Activated CD8-positive, alpha-beta T cell treated with anti-CD3 and anti-CD28 coated beads for 36 hours (primary cell): ENCODE results near the gene CMIP. TPM values are rescaled to one million over a fixed set of nuclear protein-coding genes. Genes with fewer than 3 reads are reported as not detected.

Experiments
- ATAC-seq: fragments of 200-7000 bp; cut with Tn5 transposase; one replicate; pipeline ENCODE4 v1.10.0; 2021; ENCODE audit warnings: mild to moderate bottlenecking, moderate library complexity
- CTCF ChIA-PET: fragments of 350-600 bp; sonication (Branson Sonifier 250); formaldehyde crosslinking; loops from one replicate; lab custom pipeline; 2021; ENCODE audit warnings: antibody characterized with exemption; lab: Charles Lee
- POLR2A ChIA-PET: fragments of 350-600 bp; sonication (Branson Sonifier 250); formaldehyde crosslinking; loops from one replicate; lab custom pipeline; 2021; ENCODE audit warnings: antibody characterized with exemption; lab: Charles Lee
- DNase-seq: peaks from one replicate; pipeline ENCODE4 v3.0.0-alpha.2; 2020
- H3K27ac Mint-ChIP-seq: one replicate; pipeline ENCODE4 v1.8.0; 2021; ENCODE audit warnings: mild to moderate bottlenecking, mixed read lengths
- H3K27me3 Mint-ChIP-seq: one replicate; pipeline ENCODE4 v1.8.0; 2021; ENCODE audit warnings: mixed read lengths
- H3K36me3 Mint-ChIP-seq: one replicate; pipeline ENCODE4 v1.8.0; 2021; ENCODE audit warnings: low read depth, mixed read lengths
- H3K4me1 Mint-ChIP-seq: one replicate; pipeline ENCODE4 v1.8.0; 2021; ENCODE audit warnings: low read depth, mixed read lengths
- H3K4me3 Mint-ChIP-seq: one replicate; pipeline ENCODE4 v1.8.0; 2021; ENCODE audit warnings: mild to moderate bottlenecking, moderate library complexity, mixed read lengths
- H3K9me3 Mint-ChIP-seq: one replicate; pipeline ENCODE4 v1.8.0; 2021; ENCODE audit warnings: mixed read lengths
- CTCF ChIP-seq: fragments of 200-600 bp; IDR thresholded peaks from one replicate; pipeline ENCODE4 v1.8.0; 2022; ENCODE audit warnings: antibody characterized with exemption, mild to moderate bottlenecking
- intact Hi-C: fragments of 100-400 bp; cut with micrococcal nuclease; formaldehyde crosslinking; loops from one replicate; pipeline ENCODE4 v1.10.0; 2022
- total RNA-seq, 2 experiments: library from RNA; stranded (reverse); gene quantifications; one replicate each; pipeline ENCODE4 v1.2.3, GENCODE V29; 2021

Gene CMIP
- total RNA-seq, 2 experiments from 2014 or later, result 37.6 to 38.5 TPM

GRCh38 chr16:81530814-81531213, 86.2 kb downstream of the CMIP start:
- intact Hi-C loops, result no loop called here
- Mint-ChIP-seq H3K9me3 (no peaks in the 10 kb centered on the region), H3K27me3 (no peaks in the 10 kb centered on the region), H3K4me3 (no peak overlapping the region), H3K36me3 (peaks cover 5% of the 10 kb centered on the region), H3K27ac (no peak overlapping the region), H3K4me1 (peaks cover 35% of the 10 kb centered on the region)
- no peak for DNase-seq
- no peak for TF ChIP-seq CTCF
- ATAC-seq, result no peak
- ChIA-PET POLR2A (no interaction called here), CTCF (interaction anchor here (1.2 kb wide), 1 partner anchor 359 kb away, joined by 3 read pairs; no protein-coding TSS in a partner anchor)

GRCh38 chr16:81531419-81531821, 86.8 kb downstream of the CMIP start:
- ChIA-PET CTCF (interaction anchor here (1.2 to 1.5 kb wide), 2 partner anchors 127 to 358 kb away, joined by 3 to 5 read pairs; no protein-coding TSS in a partner anchor), POLR2A (no interaction called here)
- H3K27ac Mint-ChIP-seq, result no peak overlapping the region
- peaks cover 5% of the 10 kb centered on the region for H3K36me3 Mint-ChIP-seq
- H3K4me3 Mint-ChIP-seq, result no peak overlapping the region
- H3K27me3 Mint-ChIP-seq, result no peaks in the 10 kb centered on the region
- H3K4me1 Mint-ChIP-seq, result peaks cover 30% of the 10 kb centered on the region
- ATAC-seq (no peak), DNase-seq (no peak)
- intact Hi-C loops, result no loop called here
- no peaks in the 10 kb centered on the region for H3K9me3 Mint-ChIP-seq
- no peak for TF ChIP-seq CTCF

GRCh38 chr16:81532491-81533174, 88.0 kb downstream of the CMIP start:
- intact Hi-C loops, result no loop called here
- H3K9me3 Mint-ChIP-seq, result no peaks in the 10 kb centered on the region
- DNase-seq (no peak), ATAC-seq (no peak)
- no peak for TF ChIP-seq CTCF
- no peak overlapping the region for H3K4me3 Mint-ChIP-seq
- peaks cover 20% of the 10 kb centered on the region for H3K4me1 Mint-ChIP-seq
- POLR2A ChIA-PET, result no interaction called here
- no peaks in the 10 kb centered on the region for H3K36me3 Mint-ChIP-seq
- H3K27me3 Mint-ChIP-seq, result no peaks in the 10 kb centered on the region
- CTCF ChIA-PET, result interaction anchor here (1.5 kb wide), 1 partner anchor 129 kb away, joined by 5 read pairs; no protein-coding TSS in a partner anchor
- H3K27ac Mint-ChIP-seq, result no peak overlapping the region

GRCh38 chr16:81533175-81533507, 88.5 kb downstream of the CMIP start:
- TF ChIP-seq CTCF, result no peak
- Mint-ChIP-seq H3K36me3 (no peaks in the 10 kb centered on the region), H3K27me3 (no peaks in the 10 kb centered on the region), H3K4me3 (no peak overlapping the region), H3K4me1 (peaks cover 17% of the 10 kb centered on the region), H3K27ac (no peak overlapping the region), H3K9me3 (no peaks in the 10 kb centered on the region)
- ATAC-seq (no peak), DNase-seq (no peak)
- intact Hi-C loops, result no loop called here
- ChIA-PET CTCF (no interaction called here), POLR2A (no interaction called here)

GRCh38 chr16:81535679-81536360, 91.2 kb downstream of the CMIP start:
- Mint-ChIP-seq H3K36me3 (no peaks in the 10 kb centered on the region), H3K4me3 (no peak overlapping the region), H3K27ac (no peak overlapping the region), H3K9me3 (no peaks in the 10 kb centered on the region), H3K4me1 (peaks cover 5% of the 10 kb centered on the region), H3K27me3 (no peaks in the 10 kb centered on the region)
- ChIA-PET CTCF (no interaction called here), POLR2A (no interaction called here)
- intact Hi-C loops, result no loop called here
- DNase-seq, result no peak
- TF ChIP-seq CTCF, result no peak
- no peak for ATAC-seq
